Dermis blood vessel endothelial cell (primary cell): ENCODE measurements around the gene HELZ2. TPM values are rescaled to one million over a fixed set of nuclear protein-coding genes. Genes with fewer than 3 reads are reported as not detected.

ENCODE experiments used
- total RNA-seq: library from RNA; depleted of rRNA; stranded (reverse); fragments of >200 nt; gene quantifications from 2 replicates; pipeline ENCODE4 v1.2.3, GENCODE V29; 2014

The HELZ2 gene
- total RNA-seq, 1 donor from 2014 or later, result 54.8 TPM

Other genes with a start within 250 kb of the HELZ2 start
- not detected in 2 replicates for gene CHRNA4, start 212.9 kb downstream of the HELZ2 start, total RNA-seq
- gene KCNQ2, start 101.6 kb downstream of the HELZ2 start, total RNA-seq, result not detected in 2 replicates
- gene EEF1A2, start 75.2 kb downstream of the HELZ2 start, total RNA-seq, result 5.0 and 5.3 TPM in 2 replicates
- 19.9 and 37.3 TPM in 2 replicates for gene PPDPF, start 53.5 kb downstream of the HELZ2 start, total RNA-seq
- under 0.01 and 0.05 TPM in 2 replicates for gene PTK6, start 36.9 kb downstream of the HELZ2 start, total RNA-seq
- not detected in 2 replicates for gene SRMS, start 26.5 kb downstream of the HELZ2 start, total RNA-seq
- gene FNDC11, start 20.1 kb downstream of the HELZ2 start, total RNA-seq, result 1.2 and 2.4 TPM in 2 replicates
- 10.9 and 18.7 TPM in 2 replicates for gene GMEB2, start 52.9 kb upstream of the HELZ2 start, total RNA-seq
- gene STMN3, start 79.2 kb upstream of the HELZ2 start, total RNA-seq, result 0.85 and 1.2 TPM in 2 replicates
- gene RTEL1, start 84.1 kb upstream of the HELZ2 start, total RNA-seq, result 13.4 and 17.9 TPM in 2 replicates
- 16.8 and 22.0 TPM in 2 replicates for gene TNFRSF6B, start 122.4 kb upstream of the HELZ2 start, total RNA-seq
- gene ARFRP1, start 133.7 kb upstream of the HELZ2 start, total RNA-seq, result 46.9 and 48.3 TPM in 2 replicates
- gene ZGPAT, start 133.8 kb upstream of the HELZ2 start, total RNA-seq, result 25.6 and 29.1 TPM in 2 replicates
- 3.4 and 3.7 TPM in 2 replicates for gene LIME1, start 162.4 kb upstream of the HELZ2 start, total RNA-seq
- gene SLC2A4RG, start 165.5 kb upstream of the HELZ2 start, total RNA-seq, result 11.7 and 24.1 TPM in 2 replicates